ENCODE data around the gene TSPAN18.

TSPAN18 gene

DNA sequence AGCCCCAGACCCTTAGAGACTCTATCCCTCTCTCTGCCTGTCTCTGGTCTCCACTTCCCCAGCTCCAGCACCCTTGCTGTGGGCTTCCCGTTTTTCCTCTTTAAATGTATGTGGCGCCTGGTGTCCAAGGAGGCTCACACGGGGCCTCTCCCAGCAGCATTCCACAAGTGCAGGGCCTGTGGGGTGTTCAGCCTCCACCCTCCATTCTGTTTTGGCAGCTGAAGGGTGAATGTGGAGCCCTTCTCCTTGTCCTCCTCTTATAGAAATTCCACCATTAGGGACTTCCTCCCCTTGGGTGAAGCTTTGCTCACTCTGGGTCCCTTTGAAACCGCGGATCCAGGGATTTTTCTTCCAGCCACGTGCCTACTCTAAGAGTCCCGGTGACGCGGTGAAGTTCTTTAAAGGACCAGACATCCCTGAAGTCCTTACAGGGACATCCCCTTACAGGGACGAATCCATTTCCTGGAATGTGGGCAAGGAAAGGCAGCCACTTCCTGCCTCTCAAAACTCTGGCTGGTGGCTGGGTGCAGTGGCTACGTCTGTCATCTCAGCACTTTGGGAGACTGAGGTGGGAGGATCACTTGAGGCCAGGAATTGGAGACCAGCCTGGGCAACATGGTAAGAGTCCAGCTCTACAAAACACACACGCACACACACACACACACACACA is 1.6 kb upstream of the TSPAN18 start:
- no peak for DNase-seq
- TF ChIP-seq POLR2A (IDR thresholded peaks at IDR 0.05; ENCODE audit: low read length) (no peak), GATA1 (IDR thresholded peaks at IDR 0.05; ENCODE audit: low read depth, low read length) (no peak)

DNA sequence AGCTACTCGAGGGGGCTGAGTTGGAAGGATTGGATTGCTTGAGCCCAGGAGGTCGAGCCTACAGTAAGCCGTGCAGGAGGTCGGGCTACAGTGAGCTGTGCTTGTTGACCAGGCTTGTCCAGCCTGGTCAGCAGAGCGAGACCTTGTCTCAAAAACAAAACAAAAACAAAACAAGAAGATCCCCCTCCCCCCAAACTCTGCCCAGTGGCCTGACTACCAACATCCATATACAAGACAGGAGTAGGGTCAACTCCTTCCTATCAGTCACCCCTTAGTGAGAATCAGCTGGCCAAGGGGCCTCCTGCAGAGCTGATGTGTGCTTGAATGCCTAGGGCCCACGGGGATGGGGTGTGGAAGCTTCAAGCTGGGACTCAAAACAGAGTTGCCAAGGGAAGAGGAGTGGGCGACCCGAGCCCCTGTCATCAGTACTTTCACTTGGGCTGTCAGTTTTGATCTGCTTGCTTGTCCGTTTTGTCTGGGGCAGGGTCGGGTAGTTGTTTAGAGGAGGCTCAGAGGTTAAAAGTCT is 942 bp upstream of the TSPAN18 start:
- DNase-seq: no peak
- TF ChIP-seq GATA1 (IDR thresholded peaks at IDR 0.05; ENCODE audit: low read depth, low read length) (no peak), POLR2A (IDR thresholded peaks at IDR 0.05; ENCODE audit: low read length) (no peak)

DNA sequence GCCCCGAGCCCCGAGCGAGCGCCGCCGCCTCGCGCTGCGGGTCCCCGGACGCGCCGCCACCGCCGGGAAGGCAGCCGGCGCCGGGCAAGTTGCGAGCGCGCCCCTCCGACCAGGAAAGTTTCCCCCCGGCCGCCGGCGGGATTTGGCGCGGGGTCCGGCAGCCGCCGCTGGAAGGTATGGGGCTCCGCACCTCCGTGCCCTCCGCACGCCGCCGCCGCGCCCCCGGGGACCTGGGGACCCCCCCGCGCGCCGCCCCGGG is 281 bp downstream of the TSPAN18 start:
- TF ChIP-seq POLR2A (IDR thresholded peaks at IDR 0.05; ENCODE audit: low read length): no peak
- TF ChIP-seq GATA1 (IDR thresholded peaks at IDR 0.05; ENCODE audit: low read depth, low read length): no peak
- DNase-seq: no peak

DNA sequence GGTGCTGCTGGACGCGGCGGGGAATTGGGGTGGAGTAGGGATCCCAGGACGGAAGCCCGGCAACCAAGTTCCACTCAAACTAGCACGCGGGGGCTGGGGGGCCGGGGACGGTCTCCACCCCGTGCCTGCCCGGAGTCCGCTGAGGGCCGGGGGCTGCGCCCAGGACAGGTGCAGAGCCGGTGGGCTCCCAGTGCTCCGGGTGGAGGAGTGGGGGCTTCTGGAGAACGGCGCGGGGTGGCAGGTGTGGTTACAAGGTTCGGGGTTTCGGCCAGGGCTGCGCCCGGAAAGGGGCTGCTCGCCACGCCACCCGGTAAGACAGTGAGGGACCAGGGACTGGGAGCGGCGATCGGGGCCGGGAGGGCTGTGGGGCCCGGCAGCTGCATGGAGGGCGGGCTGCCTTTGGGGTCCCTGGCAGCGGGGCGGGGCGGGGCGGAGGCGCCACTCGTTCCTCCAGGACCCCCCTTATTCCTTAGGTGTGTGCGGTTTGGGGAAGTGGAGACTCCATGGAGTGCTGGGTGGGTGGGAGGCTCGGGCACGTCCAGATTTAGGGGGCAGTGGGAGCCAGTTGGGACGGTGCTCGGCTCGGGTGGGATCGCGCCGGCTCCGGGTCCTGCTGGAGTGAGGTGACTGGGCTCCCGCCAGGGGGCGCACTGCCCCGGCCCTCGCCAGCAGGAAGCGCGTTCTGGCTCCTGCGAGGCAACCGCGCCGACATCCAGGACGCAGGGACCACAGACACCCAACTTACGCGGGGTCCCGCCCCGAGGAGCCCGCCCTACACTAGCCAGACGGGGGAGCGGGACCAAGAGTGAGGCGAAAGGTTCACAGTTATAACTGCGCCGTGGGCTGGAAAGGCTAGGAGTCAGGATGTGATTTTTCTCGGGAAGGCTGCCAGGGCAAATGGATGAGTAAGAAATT is 868 bp downstream of the TSPAN18 start:
- peak; percentile 67 to 82 for DNase-seq
- TF ChIP-seq POLR2A (IDR thresholded peaks at IDR 0.05; ENCODE audit: low read length): no peak
- no peak for TF ChIP-seq GATA1 (IDR thresholded peaks at IDR 0.05; ENCODE audit: low read depth, low read length)

DNA sequence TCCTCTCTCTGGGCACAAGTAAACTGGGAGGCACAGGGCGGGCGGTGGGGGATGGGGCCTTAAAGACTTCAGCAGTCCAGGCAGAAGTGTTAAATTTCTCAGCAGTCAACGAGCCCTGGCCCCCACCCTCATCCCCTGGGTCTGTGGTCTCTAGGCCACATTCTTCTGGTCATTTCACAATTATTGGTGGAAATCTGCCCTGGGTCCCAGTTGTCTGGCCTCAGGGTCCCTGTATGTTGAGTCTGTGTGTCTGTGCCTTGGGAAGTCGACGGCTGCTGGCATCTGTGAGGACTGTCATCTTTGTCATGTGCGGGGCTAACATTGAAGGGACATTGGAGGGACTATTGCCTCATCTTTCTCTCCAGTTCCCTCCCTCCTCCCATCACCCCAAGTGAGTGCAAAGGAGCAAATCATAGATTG is 1.7 kb downstream of the TSPAN18 start:
- TF ChIP-seq POLR2A (IDR thresholded peaks at IDR 0.05; ENCODE audit: low read length) (no peak), GATA1 (IDR thresholded peaks at IDR 0.05; ENCODE audit: low read depth, low read length) (no peak)
- DNase-seq: no peak

DNA sequence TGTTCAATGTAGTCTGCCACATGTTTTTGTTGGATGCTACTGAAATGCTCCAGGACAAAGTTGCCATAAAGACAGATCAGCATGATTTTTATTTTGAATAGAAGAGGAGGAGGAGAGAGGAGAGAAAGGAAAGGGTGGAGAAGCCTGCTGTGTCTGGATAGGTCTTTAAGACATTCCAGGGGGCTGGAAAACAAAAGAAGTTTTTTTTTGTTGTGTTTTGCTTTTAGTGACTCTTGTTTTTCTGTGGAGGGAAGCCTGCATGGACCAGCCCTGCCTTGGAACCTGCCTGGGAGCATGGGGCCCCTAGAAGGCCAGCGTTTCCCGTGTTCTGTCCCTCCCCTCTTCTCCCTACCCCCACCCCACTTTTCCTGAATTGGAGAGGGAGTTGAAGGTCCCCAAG is 2.3 kb downstream of the TSPAN18 start:
- DNase-seq: no peak
- no peak for TF ChIP-seq POLR2A (IDR thresholded peaks at IDR 0.05; ENCODE audit: low read length)
- TF ChIP-seq GATA1 (IDR thresholded peaks at IDR 0.05; ENCODE audit: low read depth, low read length): no peak

DNA sequence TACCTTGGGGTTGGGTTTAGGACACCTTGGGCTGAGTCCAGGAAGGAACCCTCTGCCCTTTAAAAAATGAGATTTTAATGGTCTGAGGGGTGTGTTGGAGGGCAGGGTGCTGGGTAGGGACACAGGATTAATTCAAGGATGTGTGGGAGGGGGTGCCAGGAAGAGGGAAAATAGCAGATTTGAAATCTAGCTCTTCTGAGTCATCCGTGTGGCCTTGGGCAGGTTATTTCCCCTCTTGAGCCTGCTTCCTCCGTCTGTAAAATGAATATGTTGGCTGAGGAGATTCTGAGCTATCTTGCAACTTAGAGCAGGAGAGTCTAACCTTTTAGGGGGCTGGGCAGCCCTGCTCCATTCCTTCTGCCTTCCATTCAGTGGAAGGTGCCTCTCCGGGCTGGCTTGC is 3.0 kb downstream of the TSPAN18 start:
- no peak for TF ChIP-seq POLR2A (IDR thresholded peaks at IDR 0.05; ENCODE audit: low read length)
- no peak for TF ChIP-seq GATA1 (IDR thresholded peaks at IDR 0.05; ENCODE audit: low read depth, low read length)
- no peak for DNase-seq

DNA sequence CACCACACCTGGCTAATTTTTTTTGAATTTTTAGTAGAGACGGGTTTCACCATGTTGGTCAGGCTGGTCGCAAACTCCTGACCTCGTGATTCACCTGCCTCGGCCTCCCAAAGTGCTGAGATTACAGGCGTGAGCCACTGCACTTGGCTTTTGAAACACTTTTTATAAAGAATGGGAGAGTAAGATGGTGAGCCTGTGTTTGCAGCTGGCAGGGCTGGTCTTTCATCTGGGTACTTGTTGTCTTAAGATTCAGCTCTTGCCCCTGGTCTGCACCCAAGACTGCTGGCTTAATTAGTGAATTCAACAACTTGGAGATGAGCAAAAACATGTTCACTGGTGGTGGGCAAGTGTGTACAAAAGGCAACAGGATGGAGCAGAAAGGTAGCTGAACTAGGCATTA is 4.0 kb downstream of the TSPAN18 start:
- no peak for DNase-seq
- no peak for TF ChIP-seq GATA1 (IDR thresholded peaks at IDR 0.05; ENCODE audit: low read depth, low read length)
- no peak for TF ChIP-seq POLR2A (IDR thresholded peaks at IDR 0.05; ENCODE audit: low read length)

DNA sequence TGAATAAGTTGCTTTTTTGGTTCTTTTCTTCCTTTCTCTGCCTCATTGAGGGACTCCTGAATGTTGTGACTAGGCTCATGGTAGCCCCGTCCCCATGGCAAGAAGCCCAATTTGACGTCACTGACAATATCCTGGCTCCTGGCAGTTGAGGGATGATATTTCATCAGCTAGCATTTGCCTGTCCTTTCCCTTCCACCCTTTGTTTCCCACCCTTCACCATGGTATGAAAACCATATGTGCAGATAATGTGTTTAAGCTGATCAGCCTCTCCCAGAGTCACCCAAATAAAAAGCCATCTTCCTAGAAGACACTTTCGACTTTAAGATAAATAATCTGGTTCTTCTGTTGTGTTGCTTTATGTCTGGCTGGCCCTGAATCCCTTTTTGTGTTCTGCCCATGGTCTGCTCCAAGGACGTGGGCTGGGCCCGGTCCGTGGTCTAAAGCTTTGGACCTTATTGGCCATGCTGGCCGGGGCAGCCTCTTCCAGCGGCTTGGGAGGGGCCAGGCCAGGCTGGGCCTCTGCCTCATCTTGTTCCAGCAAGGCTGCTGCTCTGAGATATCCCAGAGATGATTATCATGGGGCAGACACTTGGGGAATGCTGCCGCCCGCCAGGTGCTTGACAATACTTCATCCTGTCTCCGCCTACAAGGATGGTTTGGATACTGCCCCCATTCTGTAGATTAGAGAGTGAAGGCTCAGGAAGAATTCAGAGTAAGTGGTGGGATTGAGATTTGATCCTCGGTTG is 5.1 kb downstream of the TSPAN18 start:
- no peak for TF ChIP-seq GATA1 (IDR thresholded peaks at IDR 0.05; ENCODE audit: low read depth, low read length)
- no peak for DNase-seq

DNA sequence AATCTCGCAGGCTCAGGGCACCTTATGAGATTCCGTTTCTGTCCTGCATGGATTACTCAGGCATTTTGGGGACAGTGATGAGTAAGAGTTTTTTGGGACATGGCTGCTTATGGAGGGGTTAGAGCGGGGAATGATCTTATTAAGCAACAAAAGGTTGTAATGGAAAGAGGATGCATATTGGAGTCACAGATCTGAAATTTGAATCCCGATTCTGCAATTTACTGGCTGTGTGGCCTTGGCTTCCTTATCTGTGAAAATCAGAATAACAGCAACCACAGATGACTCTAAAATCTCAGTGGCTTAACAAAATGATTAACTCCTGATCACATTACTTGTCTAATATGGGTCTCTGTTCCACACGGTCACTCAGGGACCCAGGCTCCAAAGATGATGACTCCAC is 5.8 kb downstream of the TSPAN18 start:
- no peak for DNase-seq
- TF ChIP-seq POLR2A (IDR thresholded peaks at IDR 0.05; ENCODE audit: low read length) (no peak), GATA1 (IDR thresholded peaks at IDR 0.05; ENCODE audit: low read depth, low read length) (no peak)

DNA sequence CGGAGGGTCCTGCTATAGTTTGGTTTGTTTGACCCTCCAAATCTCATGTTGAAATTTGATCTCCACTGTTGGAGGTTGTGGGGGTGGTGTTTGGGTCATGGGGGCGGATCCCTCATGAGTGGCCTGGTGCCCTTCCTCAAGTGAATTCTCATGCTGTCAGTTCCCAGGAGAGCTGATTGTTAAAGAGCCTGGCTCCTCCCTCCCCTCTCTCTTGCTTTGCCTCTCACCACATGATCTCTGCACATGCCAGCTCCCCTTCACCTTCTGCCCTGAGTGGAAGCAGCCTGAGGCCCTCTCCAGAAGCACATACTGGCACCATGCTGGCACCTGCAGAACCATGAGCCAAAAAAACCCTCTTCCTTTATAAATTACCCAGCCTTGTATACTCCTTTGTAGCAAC is 7.1 kb downstream of the TSPAN18 start:
- DNase-seq: no peak
- TF ChIP-seq GATA1 (IDR thresholded peaks at IDR 0.05; ENCODE audit: low read depth, low read length) (no peak), POLR2A (IDR thresholded peaks at IDR 0.05; ENCODE audit: low read length) (no peak)

DNA sequence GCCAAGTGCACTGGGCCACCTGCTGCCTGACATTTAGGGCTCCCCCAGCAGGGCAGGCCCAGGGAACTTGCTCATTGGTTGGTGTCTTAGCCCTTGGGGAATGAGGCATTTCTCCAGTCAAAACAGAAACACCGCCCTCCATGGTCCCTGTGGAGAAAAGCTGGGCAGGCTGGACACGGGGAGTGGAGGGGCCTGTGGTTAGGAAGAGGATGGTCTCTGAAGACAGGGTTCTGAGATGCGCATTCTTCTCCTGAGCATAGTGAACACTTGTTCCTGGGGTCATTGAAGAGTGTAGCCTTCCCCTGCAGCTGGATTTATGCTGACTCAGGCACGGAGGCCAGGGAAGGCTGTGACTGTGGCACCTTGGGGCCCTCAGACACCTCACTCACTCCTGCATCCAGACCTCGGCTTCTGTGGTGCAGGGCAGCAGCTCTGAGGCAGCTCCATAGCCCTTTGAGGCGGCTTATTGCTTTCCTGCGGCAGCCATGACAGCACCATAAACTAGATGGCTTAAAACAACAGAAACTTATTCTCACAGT is 8.2 kb downstream of the TSPAN18 start:
- TF ChIP-seq POLR2A (IDR thresholded peaks at IDR 0.05; ENCODE audit: low read length) (no peak), GATA1 (IDR thresholded peaks at IDR 0.05; ENCODE audit: low read depth, low read length) (no peak)
- DNase-seq: no peak

DNA sequence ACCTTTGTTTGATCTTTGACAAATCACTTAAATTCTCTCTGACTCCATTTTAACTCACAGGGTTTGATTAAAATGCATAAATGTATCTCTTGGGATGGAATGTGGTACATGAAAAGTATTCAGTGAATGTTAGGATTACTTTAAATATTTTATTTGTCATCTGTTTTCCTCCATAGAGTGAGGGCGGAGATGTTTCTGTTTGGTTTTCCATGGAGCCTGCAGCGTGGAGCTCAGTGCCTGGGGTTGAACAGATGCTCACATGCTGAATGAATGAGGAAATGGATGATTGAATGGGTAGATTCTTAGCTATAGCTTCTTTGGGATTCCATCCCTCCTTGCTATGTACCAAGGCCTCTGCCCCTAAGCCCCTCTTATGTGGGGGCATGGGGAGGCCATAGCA is 10.0 kb downstream of the TSPAN18 start:
- no peak for DNase-seq
- no peak for TF ChIP-seq POLR2A (IDR thresholded peaks at IDR 0.05; ENCODE audit: low read length)
- no peak for TF ChIP-seq GATA1 (IDR thresholded peaks at IDR 0.05; ENCODE audit: low read depth, low read length)

Data from erythroblast (primary cell).